Body of pancreas (tissue), 4 donors: Measurements from ENCODE around the gene RAB26.
"Not testable (repeated sequence)": the region's sequence is repeated elsewhere in the genome, so short reads cannot be mapped to it uniquely, and the experiment has no call there.

Experiments used
- CTCF ChIP-seq, 7 experiments: fragments of 450-650 bp in 4 of 7; fragments of 200-600 bp in 3 of 7; sonication (generic) in 3 of 7; IDR thresholded peaks; one replicate each; pipeline ENCODE4 v1.5.1; 2016 to 2019; ENCODE audit warnings: antibody characterized with exemption in 7 of 7
- POLR2A ChIP-seq, 3 donors: fragments of 450-650 bp; IDR thresholded peaks; one replicate each; pipeline ENCODE4 v1.6.1; 2016; ENCODE audit warnings: antibody characterized with exemption in 3 of 3, mild to moderate bottlenecking in 2 of 3

GRCh38 chr16:2111412-2112335, 36.8 kb upstream of the RAB26 start:
- not testable (repeated sequence) for TF ChIP-seq POLR2A, CTCF (IDR thresholded peaks at IDR 0.05)
